Right renal pelvis (tissue), 4 donors: ENCODE measurements around the gene CGN. TPM values are rescaled to one million over a fixed set of nuclear protein-coding genes. Genes with fewer than 3 reads are reported as not detected.
"Not testable (repeated sequence)": the region's sequence is repeated elsewhere in the genome, so short reads cannot be mapped to it uniquely, and the experiment has no call there.

ENCODE experiments used
- DNase-seq, 4 donors: peaks; one replicate each; pipeline ENCODE4 v3.0.0-alpha.2; 2013; ENCODE audit warnings: low read depth in 4 of 4, low spot score in 3 of 4, missing footprints in 1 of 4
- polyA plus RNA-seq, 4 donors: library from polyadenylated mRNA; unstranded; fragments of 120-200 nt; gene quantifications; one replicate each; pipeline ENCODE4 v1.2.1, GENCODE V29; 2013; ENCODE audit not compliant: insufficient read length in 4 of 4

CGN gene
- polyA plus RNA-seq, 4 donors, result 37.5 to 57.4 (median 40.8) TPM

DNA sequence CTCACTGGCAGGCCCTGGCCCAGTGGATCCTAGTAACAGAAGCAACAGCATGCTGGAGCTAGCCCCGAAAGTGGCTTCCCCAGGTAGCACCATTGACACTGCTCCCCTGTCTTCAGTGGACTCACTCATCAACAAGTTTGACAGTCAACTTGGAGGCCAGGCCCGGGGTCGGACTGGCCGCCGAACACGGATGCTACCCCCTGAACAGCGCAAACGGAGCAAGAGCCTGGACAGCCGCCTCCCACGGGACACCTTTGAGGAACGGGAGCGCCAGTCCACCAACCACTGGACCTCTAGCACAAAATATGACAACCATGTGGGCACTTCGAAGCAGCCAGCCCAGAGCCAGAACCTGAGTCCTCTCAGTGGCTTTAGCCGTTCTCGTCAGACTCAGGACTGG is 7.7 kb downstream of the CGN start:
- DNase-seq, result no peak

GRCh38 chr1:151519667-151520066 is 8.5 kb downstream of the CGN start:
- no peak for DNase-seq

DNA sequence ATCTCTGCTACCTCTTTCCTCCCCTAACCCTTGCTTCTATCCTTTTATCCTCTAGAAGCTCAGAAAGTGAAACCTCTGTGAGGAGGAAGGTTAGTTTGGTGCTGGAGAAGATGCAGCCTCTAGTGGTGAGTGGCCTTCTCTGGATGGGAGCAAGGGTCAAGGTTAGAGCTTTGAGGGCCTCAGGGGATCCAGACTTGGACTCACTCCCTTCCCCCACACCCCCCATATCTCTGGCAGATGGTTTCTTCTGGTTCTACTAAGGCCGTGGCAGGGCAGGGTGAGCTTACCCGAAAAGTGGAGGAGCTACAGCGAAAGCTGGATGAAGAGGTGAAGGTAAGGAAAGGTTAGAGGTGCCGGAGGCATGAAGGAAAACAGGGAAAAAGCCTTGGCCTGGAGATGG is 9.2 kb downstream of the CGN start:
- no peak for DNase-seq

- not testable (repeated sequence) for DNase-seq
Measured at GRCh38 chr1:151522427-151522826, 11.2 kb downstream of the CGN start.

- no peak for DNase-seq
Measured at GRCh38 chr1:151523326-151523725, 12.1 kb downstream of the CGN start.

DNA sequence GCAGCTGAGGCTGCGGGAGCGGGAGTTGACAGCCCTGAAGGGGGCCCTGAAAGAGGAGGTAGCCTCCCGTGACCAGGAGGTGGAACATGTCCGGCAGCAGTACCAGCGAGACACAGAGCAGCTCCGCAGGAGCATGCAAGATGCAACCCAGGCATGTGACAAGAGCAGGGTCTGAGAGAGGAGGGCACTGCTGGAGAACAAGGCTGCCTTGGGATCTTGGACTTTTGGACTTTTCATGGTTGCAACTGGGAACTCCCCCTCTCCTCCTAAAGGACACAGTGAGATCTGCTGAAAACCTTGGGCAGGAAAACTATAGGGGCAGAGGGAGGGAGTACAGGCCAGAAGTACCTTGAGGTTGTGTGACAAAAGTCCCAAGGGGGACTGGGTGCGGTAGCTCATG is 13.5 kb downstream of the CGN start:
- no peak for DNase-seq

DNA sequence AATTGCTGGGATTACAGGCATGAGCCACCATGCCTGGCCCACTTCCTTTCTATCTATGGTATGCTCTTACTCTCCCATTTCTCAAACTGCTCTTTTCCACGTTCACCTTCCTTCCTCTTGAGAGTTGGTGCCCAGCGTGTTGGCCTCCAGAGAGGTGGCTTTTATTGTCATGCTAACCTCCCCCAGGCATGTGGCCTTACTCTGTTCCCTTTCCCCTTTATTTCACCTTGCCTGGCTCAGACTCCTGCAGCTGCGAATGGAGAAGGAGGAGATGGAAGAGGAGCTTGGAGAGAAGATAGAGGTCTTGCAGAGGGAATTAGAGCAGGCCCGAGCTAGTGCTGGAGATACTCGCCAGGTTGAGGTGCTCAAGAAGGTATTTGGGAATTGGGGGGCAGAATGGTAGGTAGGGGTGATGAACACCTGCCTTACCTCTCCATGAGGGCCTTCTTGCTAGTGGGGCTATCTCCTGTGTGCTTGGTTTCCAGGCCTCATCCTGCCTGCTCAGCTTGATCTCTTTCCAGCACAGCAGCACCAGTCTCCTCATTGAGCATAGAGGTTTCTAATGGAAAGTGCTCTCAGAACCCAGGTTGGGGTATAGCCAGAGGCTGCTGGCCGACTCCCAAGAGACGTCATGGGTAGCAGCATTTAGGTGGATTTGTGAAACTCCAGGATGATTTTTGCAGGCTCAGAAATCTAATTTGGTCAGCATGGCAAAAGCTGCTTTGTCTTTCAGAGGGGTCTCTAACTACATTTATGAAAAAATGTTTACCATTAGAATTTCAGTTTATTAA is 15.7 kb downstream of the CGN start:
- DNase-seq, result no peak

- no peak for DNase-seq
Measured at GRCh38 chr1:151529211-151529702, 18.1 kb downstream of the CGN start.

DNA sequence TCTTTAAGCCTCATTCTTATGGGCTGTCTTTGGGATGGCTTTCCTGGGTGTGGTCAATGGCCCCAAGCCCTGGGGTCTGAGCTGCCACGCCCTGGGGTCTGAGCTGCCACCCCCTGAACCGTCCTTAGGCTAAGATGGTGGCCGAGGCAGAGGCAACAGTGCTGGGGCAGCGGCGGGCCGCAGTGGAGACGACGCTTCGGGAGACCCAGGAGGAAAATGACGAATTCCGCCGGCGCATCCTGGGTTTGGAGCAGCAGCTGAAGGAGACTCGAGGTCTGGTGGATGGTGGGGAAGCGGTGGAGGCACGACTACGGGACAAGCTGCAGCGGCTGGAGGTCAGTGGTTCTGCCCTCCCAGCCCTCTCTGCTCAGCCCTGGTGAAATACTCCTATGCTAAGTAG is 18.6 kb downstream of the CGN start:
- DNase-seq, result no peak

DNA sequence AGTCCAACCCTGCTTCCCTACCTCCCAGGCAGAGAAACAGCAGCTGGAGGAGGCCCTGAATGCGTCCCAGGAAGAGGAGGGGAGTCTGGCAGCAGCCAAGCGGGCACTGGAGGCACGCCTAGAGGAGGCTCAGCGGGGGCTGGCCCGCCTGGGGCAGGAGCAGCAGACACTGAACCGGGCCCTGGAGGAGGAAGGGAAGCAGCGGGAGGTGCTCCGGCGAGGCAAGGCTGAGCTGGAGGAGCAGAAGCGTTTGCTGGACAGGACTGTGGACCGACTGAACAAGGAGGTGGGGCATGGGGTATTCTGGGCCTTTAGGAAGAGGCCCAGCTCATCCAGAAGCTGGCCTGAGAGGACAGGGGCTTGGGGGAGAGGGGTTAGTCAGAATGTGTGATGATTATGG is 19.3 kb downstream of the CGN start:
- no peak for DNase-seq

DNA sequence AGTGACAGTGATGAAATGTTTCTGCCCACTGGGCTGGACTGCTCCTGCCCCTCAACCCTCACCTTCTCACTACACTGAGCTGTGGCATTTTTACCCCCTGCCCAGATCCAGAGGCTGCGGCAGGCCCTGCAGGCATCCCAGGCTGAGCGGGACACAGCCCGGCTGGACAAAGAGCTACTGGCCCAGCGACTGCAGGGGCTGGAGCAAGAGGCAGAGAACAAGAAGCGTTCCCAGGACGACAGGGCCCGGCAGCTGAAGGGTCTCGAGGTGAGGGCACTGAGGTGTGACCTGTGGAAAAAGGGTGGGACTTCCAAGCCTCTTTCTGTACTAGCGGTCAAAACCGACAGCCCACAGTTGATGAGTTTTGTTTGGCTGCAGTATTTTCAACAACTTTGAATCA is 22.7 kb downstream of the CGN start:
- DNase-seq, result no peak

DNA sequence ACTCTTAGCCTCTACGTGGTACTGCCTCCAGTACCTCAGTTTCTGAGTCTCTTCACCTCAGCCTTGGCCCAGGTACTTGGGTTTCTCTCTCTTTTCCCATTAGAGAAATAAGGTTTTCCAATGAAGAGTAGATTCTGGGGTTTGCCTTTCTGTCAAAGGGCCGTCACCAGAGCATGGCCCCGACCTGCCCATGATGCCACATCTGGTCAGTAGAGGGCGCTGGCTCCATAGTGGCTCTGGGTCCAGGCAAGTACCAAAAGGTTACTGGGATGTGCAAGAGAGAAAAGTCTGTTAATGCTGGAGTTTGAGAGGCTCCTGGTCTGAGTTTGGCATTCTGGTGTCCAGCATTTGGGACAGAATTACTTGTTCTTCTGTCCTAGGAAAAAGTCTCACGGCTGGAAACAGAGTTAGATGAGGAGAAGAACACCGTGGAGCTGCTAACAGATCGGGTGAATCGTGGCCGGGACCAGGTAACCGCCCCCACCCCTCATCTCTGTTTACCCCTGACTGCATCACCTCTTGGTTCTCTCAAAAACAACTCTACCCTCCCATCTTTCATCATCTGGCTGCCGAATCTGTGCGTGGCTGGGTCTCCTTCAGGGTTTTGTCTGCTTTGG is 23.6 kb downstream of the CGN start:
- no peak for DNase-seq

DNA sequence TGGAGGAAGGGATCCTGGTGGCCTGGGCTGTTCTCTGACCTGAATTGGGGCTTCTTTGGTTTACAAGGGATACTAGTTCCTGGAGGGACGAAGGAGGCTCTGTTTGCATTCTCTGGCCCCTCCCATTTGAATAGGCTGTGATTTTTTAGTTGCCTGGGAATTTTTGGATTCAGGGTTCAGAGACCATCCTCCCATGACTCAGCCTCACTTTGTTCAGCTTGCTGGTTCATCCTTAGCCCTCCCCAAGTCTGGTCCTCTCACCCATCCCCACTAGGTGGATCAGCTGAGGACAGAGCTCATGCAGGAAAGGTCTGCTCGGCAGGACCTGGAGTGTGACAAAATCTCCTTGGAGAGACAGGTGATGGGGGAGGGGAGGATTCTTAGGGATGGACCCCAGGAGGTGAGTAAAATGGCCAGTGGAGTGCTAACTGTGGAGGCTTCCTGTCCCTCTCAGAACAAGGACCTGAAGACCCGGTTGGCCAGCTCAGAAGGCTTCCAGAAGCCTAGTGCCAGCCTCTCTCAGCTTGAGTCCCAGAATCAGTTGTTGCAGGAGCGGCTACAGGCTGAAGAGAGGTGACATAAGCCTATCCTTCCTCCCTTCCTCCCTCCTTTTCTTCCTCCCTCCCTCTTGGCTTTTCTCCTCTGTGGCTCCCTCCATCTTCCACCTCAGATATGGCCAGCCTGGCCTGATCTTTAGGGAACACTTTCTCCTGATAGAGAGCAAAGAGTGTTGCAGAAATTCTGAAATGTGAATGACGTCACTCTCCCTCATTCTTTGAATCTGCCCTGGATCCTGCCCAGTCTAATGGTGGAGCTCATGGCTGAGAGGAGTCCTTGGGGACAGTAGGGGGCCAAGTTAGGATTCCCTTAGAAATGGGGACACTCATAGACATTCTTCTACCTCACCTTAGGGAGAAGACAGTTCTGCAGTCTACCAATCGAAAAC is 24.4 kb downstream of the CGN start:
- no peak for DNase-seq

DNA sequence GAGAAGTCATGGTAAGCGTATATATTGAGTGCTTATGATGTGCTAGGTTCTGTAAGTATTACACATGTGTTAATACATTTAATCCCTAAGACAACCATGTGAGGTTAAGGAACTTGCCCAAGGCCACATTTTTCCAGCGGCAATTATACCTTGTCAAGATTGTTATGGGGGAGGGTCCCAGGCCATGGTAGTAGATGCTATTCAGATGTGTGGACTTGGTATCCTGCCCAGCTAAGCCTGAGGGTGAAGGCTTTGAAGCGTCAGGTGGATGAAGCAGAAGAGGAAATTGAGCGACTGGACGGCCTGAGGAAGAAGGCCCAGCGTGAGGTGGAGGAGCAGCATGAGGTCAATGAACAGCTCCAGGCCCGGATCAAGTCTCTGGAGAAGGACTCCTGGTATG is 25.3 kb downstream of the CGN start:
- DNase-seq, result no peak

DNA sequence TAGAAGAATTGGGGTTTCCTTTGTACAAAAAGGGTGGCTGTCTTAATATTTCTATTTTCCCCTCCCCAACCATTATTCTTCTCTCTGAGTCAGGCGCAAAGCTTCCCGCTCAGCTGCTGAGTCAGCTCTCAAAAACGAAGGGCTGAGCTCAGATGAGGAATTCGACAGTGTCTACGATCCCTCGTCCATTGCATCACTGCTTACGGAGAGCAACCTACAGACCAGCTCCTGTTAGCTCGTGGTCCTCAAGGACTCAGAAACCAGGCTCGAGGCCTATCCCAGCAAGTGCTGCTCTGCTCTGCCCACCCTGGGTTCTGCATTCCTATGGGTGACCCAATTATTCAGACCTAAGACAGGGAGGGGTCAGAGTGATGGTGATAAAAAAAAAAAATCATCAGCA is 25.9 kb downstream of the CGN start:
- no peak for DNase-seq

- peak in 3 of 4 donors; percentile 40 to 69 (median 69) for DNase-seq
Measured at GRCh38 chr1:151539321-151540020, 28.3 kb downstream of the CGN start.

GRCh38 chr1:151540021-151540981 is 29.1 kb downstream of the CGN start, which contains the start of gene TUFT1:
Gene TUFT1, plus strand, starts transcription at chr1:151540309. Its CDS starts 58 bp downstream, at chr1:151540367.
- peak; percentile 79 to 86 (median 84) for DNase-seq

DNA sequence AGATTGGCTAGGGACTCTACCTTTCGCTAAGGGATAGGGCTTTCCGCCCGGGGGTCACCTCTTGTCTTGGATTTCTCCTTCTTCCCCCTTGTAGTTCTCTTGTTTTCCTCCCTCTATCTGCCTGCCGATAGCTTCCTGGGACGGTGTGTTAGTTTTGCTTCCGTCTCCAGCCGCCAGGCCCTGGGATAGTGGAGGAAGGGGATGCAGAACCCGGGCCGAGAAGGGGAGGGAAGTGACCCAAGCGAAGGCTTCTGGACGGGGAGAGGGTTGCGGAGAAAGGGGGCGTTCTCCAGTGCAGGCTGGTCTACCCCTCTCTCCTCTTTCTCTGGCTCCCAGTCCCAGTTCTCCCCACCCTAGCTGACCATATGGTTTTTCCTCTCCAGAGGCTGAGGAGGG is 29.8 kb downstream of the CGN start:
- DNase-seq, result no peak

GRCh38 chr1:151541752-151542151 is 30.6 kb downstream of the CGN start:
- no peak for DNase-seq
